Panc1 (cell line): ENCODE measurements around the gene INSYN1. TPM values are rescaled to one million over a fixed set of nuclear protein-coding genes. Genes with fewer than 3 reads are reported as not detected.

ENCODE experiments used
- ATAC-seq: fragments of 200-7000 bp; cut with Tn5 transposase; 2 replicates; pipeline ENCODE4 v1.9.1; 2020; ENCODE audit warnings: mild to moderate bottlenecking, moderate library complexity
- BruUV-seq: library from RNA; stranded (reverse); fragments of 400-500 nt; replicated peaks from 2 replicates; lab custom pipeline; 2021; lab: Mats Ljungman, UMichigan
- CTCF ChIA-PET: fragments of 300-600 bp; sonication (Branson Sonifier 250); formaldehyde crosslinking; loops from one replicate; lab custom pipeline; 2022; ENCODE audit warnings: antibody characterized with exemption; lab: Charles Lee
- POLR2A ChIA-PET: fragments of 300-600 bp; sonication (Branson Sonifier 250); formaldehyde crosslinking; loops from one replicate; lab custom pipeline; 2022; ENCODE audit warnings: antibody characterized with exemption; lab: Charles Lee
- DNase-seq: peaks from one replicate; pipeline ENCODE4 v3.0.0-alpha.2; 2010; ENCODE audit warnings: low read depth, low spot score
- H3K27ac ChIP-seq: 2 replicates; pipeline ENCODE4 v1.5.1; 2011; ENCODE audit warnings: mild to moderate bottlenecking, low read length, inconsistent platforms
- H3K27me3 ChIP-seq: fragments of 200-500 bp; sonication (Bioruptor generic); 2 replicates; pipeline ENCODE4 v1.6.0; 2014; ENCODE audit warnings: low read length, inconsistent platforms; ENCODE audit not compliant: control insufficient read depth, insufficient read depth
- H3K36me3 ChIP-seq: fragments of 200-500 bp; sonication (Bioruptor generic); 2 replicates; pipeline ENCODE4 v1.5.1; 2014; ENCODE audit warnings: inconsistent platforms, mild to moderate bottlenecking, low read length, moderate library complexity; ENCODE audit not compliant: control insufficient read depth, insufficient read depth
- H3K4me1 ChIP-seq: 2 replicates; pipeline ENCODE4 v1.5.1; 2011; ENCODE audit warnings: inconsistent platforms, mild to moderate bottlenecking, low read length, moderate library complexity; ENCODE audit not compliant: control insufficient read depth, insufficient read depth
- H3K4me3 ChIP-seq, 2 experiments: 2 replicates each; pipeline ENCODE4 v1.5.1; 2011 to 2012; ENCODE audit warnings: low read depth in 2 of 2, low read length in 2 of 2, mild to moderate bottlenecking in 2 of 2, inconsistent platforms in 1 of 2, moderate library complexity in 1 of 2
- H3K9me3 ChIP-seq: fragments of 200-500 bp; sonication (Bioruptor generic); 2 replicates; pipeline ENCODE4 v1.5.1; 2014; ENCODE audit warnings: low read depth, mild to moderate bottlenecking, inconsistent platforms, low read length, moderate library complexity; ENCODE audit not compliant: control insufficient read depth, insufficient read depth
- POLR2AphosphoS5 ChIP-seq: IDR thresholded peaks from 2 replicates; pipeline ENCODE4 v1.6.1; 2012; ENCODE audit warnings: mild to moderate bottlenecking, low read depth, low read length, moderate library complexity
- SIN3A ChIP-seq: IDR thresholded peaks from 2 replicates; pipeline ENCODE4 v1.6.1; 2012; ENCODE audit warnings: low read depth, mild to moderate bottlenecking, low read length, moderate library complexity, borderline replicate concordance; ENCODE audit not compliant: insufficient read depth
- TCF7L2 ChIP-seq: IDR thresholded peaks from 2 replicates; pipeline ENCODE4 v1.6.1; 2011; ENCODE audit warnings: mild to moderate bottlenecking, low read depth, low read length, inconsistent platforms
- in situ Hi-C: cut with HindIII; loops from 2 replicates; pipeline ENCODE4 v1.10.0; 2016; ENCODE audit warnings: low sequenced_read_pairs, low pct_unique_long_range_greater_than_20kb
- intact Hi-C: fragments of 100-400 bp; cut with micrococcal nuclease; formaldehyde crosslinking; loops from one replicate; pipeline ENCODE4 v1.10.0; 2022; ENCODE audit not compliant: unreplicated experiment
- total RNA-seq: library from RNA; stranded (reverse); gene quantifications from one replicate; pipeline ENCODE4 v1.2.1, GENCODE V29; 2021; ENCODE audit not compliant: unreplicated experiment
- TF ChIP-seq, protein P1 (sequence below): fragments of 450-650 bp; IDR thresholded peaks from 2 replicates; pipeline ENCODE4 v1.5.1; 2017; ENCODE audit warnings: mild to moderate bottlenecking
- TF ChIP-seq, protein P2 (sequence below), 2 experiments: IDR thresholded peaks; 2 replicates each; pipeline ENCODE4 v1.6.1; 2011 to 2012; ENCODE audit warnings: low read depth in 2 of 2, control low read depth in 1 of 2, low read length in 1 of 2, mild to moderate bottlenecking in 1 of 2, moderate library complexity in 1 of 2; ENCODE audit not compliant: insufficient read depth in 1 of 2

The INSYN1 gene
- total RNA-seq, 1 experiment from 2014 or later: 2.6 TPM

DNA sequence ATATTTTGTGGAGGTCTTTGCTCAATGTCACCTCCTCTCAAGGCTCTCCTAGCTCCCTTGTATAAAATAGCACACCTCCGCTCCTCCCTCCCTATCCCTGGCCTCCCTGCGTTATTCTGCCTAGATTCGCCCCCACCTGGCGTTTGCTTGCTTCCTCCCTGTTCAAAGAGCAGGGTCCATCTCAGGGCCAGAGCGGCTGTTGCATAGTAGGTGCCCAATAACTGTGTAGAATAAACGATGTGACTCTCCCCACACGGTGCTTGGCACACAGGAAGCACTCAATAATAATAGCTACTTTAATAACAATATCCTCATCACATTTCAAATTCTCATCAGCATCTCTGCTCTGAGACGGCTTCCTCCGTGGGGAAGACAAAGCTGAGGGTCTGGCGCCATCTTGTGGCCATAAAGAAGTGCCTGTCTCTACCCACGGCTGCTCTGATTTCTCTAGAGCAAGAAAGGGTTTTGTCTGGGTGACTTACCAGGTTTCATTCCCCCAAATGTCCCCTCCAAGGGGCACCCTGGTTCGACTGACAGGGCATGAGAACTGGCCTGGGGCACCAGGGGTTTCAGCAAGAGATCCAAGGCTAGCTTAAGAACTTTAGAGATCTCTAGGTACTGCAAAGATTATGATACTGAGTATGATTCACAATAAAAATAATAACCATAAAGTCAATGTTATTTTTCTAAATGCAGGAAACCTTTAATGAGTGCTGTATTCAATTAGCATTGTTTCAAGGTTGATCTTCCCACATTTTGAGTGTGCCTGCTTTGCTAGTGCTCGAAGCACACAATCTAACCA is 52.9 kb downstream of the INSYN1 start:
- peak; percentile 85 for ATAC-seq
- no TSS peak for BruUV-seq

DNA sequence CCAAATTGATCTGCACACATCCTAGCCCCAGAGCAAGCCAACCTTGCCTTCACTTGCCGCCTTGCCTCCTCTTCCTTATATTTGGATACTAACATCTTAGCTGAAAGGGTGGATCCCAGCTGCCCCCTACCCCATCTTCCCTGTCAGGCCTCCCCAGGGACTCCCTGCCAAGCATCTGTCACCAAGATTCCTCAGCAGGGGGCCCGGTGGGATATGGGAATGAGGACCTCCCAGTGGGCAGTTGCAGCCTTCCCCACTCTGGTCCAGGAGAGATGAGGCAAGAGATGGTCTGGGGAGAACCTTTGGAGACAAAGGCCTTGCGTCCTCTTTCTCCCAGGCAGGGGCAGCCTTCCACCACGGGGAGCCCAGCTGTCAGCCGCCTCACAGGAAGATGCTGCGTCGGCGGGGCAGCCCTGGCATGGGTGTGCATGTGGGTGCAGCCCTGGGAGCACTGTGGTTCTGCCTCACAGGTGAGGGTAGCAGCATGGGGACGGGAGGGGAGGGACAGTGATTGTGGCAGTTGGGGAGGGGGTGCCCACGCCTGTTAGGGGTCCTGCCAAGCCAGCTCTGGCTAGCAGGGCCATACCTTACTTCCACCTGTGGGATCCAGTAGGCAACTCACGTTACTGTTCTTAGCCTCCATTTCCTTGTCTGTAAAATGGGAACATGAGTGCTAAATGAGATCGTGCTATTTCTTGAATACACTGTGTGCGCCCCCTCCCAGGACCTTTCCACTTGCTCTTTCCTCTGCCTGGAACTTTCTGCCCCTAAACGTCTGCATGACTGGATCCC is 53.7 kb downstream of the INSYN1 start:
- Histone ChIP-seq H3K27ac (no peak overlapping the region), H3K36me3 (no peaks in the 10 kb centered on the region), H3K4me1 (peaks cover 10% of the 10 kb centered on the region), H3K4me3 (no peak overlapping the region), H3K27me3 (no peaks in the 10 kb centered on the region), H3K9me3 (no peaks in the 10 kb centered on the region)
- TF ChIP-seq, protein P1, sequence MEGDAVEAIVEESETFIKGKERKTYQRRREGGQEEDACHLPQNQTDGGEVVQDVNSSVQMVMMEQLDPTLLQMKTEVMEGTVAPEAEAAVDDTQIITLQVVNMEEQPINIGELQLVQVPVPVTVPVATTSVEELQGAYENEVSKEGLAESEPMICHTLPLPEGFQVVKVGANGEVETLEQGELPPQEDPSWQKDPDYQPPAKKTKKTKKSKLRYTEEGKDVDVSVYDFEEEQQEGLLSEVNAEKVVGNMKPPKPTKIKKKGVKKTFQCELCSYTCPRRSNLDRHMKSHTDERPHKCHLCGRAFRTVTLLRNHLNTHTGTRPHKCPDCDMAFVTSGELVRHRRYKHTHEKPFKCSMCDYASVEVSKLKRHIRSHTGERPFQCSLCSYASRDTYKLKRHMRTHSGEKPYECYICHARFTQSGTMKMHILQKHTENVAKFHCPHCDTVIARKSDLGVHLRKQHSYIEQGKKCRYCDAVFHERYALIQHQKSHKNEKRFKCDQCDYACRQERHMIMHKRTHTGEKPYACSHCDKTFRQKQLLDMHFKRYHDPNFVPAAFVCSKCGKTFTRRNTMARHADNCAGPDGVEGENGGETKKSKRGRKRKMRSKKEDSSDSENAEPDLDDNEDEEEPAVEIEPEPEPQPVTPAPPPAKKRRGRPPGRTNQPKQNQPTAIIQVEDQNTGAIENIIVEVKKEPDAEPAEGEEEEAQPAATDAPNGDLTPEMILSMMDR: no peak
- TF ChIP-seq, protein P2, sequence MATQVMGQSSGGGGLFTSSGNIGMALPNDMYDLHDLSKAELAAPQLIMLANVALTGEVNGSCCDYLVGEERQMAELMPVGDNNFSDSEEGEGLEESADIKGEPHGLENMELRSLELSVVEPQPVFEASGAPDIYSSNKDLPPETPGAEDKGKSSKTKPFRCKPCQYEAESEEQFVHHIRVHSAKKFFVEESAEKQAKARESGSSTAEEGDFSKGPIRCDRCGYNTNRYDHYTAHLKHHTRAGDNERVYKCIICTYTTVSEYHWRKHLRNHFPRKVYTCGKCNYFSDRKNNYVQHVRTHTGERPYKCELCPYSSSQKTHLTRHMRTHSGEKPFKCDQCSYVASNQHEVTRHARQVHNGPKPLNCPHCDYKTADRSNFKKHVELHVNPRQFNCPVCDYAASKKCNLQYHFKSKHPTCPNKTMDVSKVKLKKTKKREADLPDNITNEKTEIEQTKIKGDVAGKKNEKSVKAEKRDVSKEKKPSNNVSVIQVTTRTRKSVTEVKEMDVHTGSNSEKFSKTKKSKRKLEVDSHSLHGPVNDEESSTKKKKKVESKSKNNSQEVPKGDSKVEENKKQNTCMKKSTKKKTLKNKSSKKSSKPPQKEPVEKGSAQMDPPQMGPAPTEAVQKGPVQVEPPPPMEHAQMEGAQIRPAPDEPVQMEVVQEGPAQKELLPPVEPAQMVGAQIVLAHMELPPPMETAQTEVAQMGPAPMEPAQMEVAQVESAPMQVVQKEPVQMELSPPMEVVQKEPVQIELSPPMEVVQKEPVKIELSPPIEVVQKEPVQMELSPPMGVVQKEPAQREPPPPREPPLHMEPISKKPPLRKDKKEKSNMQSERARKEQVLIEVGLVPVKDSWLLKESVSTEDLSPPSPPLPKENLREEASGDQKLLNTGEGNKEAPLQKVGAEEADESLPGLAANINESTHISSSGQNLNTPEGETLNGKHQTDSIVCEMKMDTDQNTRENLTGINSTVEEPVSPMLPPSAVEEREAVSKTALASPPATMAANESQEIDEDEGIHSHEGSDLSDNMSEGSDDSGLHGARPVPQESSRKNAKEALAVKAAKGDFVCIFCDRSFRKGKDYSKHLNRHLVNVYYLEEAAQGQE (IDR thresholded peaks at IDR 0.05; ENCODE audit: insufficient read depth in 1 of 2, low read depth in 2 of 2, low read length in 1 of 2): no peak
- no peak for TF ChIP-seq TCF7L2
- no peak for TF ChIP-seq POLR2AphosphoS5
- TF ChIP-seq SIN3A: no peak
- BruUV-seq: no TSS peak
- CTCF ChIA-PET: interaction anchor here (0.6 to 3.5 kb wide), 10 partner anchors 11 to 384 kb away, joined by 3 to 34 read pairs (median 4); no protein-coding TSS in a partner anchor
- in situ Hi-C loops (no loop called here), intact Hi-C loops (loop anchor here (1.0 to 10.0 kb wide), 4 partner anchors 22 to 395 kb away; no protein-coding TSS in a partner anchor)
- DNase-seq: no peak
- POLR2A ChIA-PET: interaction anchor here (0.6 to 0.7 kb wide), 2 partner anchors 53 to 698 kb away, joined by 3 to 12 read pairs; no protein-coding TSS in a partner anchor
- no peak for ATAC-seq

More for the DNA sequence above, 52.9 kb downstream of the INSYN1 start:
- ChIA-PET CTCF (interaction anchor here (0.5 to 3.5 kb wide), 12 partner anchors 12 to 385 kb away, joined by 3 to 34 read pairs (median 4); no protein-coding TSS in a partner anchor), POLR2A (interaction anchor here (0.6 kb wide), 2 partner anchors 54 to 292 kb away, joined by 3 to 12 read pairs; no protein-coding TSS in a partner anchor)
- no peak for TF ChIP-seq POLR2AphosphoS5
- TF ChIP-seq, protein P1: peak; percentile 92
- Histone ChIP-seq H3K4me1 (peaks cover 10% of the 10 kb centered on the region), H3K4me3 (no peak overlapping the region), H3K36me3 (peaks cover 1% of the 10 kb centered on the region; the same call in 1 of the 2 replicates), H3K9me3 (no peaks in the 10 kb centered on the region), H3K27ac (no peak overlapping the region), H3K27me3 (no peaks in the 10 kb centered on the region)
- in situ Hi-C loops (no loop called here), intact Hi-C loops (loop anchor here (1.0 to 10.0 kb wide), 4 partner anchors 23 to 395 kb away; no protein-coding TSS in a partner anchor)
- DNase-seq: peak; percentile 56
